ENCODE data around the gene GALNT7. TPM values are rescaled to one million over a fixed set of nuclear protein-coding genes. Genes with fewer than 3 reads are reported as not detected.
A peak's percentile ranks its signal among the peaks of the same experiment; 100 is the strongest.

Gene GALNT7
- total and polyA plus RNA-seq, 2 of the 13 experiments (the other 11 are each of a cell fraction or from before 2014, with no cell fraction given) = 0.08 to 0.13 TPM

GRCh38 chr4:173370477-173371291 lies 202.1 kb downstream of the GALNT7 start, which contains the start of gene SAP30 (continued):
- TF ChIP-seq NFIC (IDR thresholded peaks at IDR 0.05; ENCODE audit: low read length) (no peak), KAT7 (CRISPR knock-in tag; IDR thresholded peaks at IDR 0.05; ENCODE audit: borderline replicate concordance) (peak; percentile 76), ZNF280D (CRISPR knock-in tag; IDR thresholded peaks at IDR 0.05) (no peak), GLI4 (CRISPR knock-in tag; IDR thresholded peaks at IDR 0.05; ENCODE audit: borderline replicate concordance) (no peak), HNRNPH1 (optimal IDR thresholded peaks at IDR 0.05; ENCODE audit: low read depth, low read length) (no peak), ZBTB4 (CRISPR knock-in tag; IDR thresholded peaks at IDR 0.05; ENCODE audit: borderline replicate concordance) (no peak), DPF2 (CRISPR knock-in tag; IDR thresholded peaks at IDR 0.05; ENCODE audit: borderline replicate concordance, low read depth) (no peak), ZSCAN22 (CRISPR knock-in tag; IDR thresholded peaks at IDR 0.05) (no peak), IRF9 (CRISPR knock-in tag; IDR thresholded peaks at IDR 0.05; ENCODE audit: borderline replicate concordance) (0 out of 2 replicates have a peak, but pooled peaks have one; percentile 45), NR2C2 (CRISPR knock-in tag; IDR thresholded peaks at IDR 0.05; ENCODE audit: borderline replicate concordance) (peak; percentile 71), DR1 (CRISPR knock-in tag; IDR thresholded peaks at IDR 0.05) (no peak), ZNF382 (CRISPR knock-in tag; IDR thresholded peaks at IDR 0.05; ENCODE audit: borderline replicate concordance) (no peak), ZBTB7B (CRISPR knock-in tag; IDR thresholded peaks at IDR 0.05) (peak; percentile 49), FOXK2 (IDR thresholded peaks at IDR 0.05) (no peak), ZBTB39 (CRISPR knock-in tag; IDR thresholded peaks at IDR 0.05) (no peak)
- TF ChIP-seq, protein P1, sequence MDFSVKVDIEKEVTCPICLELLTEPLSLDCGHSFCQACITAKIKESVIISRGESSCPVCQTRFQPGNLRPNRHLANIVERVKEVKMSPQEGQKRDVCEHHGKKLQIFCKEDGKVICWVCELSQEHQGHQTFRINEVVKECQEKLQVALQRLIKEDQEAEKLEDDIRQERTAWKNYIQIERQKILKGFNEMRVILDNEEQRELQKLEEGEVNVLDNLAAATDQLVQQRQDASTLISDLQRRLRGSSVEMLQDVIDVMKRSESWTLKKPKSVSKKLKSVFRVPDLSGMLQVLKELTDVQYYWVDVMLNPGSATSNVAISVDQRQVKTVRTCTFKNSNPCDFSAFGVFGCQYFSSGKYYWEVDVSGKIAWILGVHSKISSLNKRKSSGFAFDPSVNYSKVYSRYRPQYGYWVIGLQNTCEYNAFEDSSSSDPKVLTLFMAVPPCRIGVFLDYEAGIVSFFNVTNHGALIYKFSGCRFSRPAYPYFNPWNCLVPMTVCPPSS (IDR thresholded peaks at IDR 0.05) = no peak
- TF ChIP-seq, protein P2, sequence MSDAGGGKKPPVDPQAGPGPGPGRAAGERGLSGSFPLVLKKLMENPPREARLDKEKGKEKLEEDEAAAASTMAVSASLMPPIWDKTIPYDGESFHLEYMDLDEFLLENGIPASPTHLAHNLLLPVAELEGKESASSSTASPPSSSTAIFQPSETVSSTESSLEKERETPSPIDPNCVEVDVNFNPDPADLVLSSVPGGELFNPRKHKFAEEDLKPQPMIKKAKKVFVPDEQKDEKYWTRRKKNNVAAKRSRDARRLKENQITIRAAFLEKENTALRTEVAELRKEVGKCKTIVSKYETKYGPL (CRISPR knock-in tag; IDR thresholded peaks at IDR 0.05) = no peak

All from HepG2 (cell line).